GM13977 (cell line): ENCODE data around the gene CARMIL3.

ENCODE experiments used
- DNase-seq: peaks from one replicate; pipeline ENCODE4 v3.0.0; 2012; ENCODE audit warnings: low spot score
- in situ Hi-C: fragments of 300-500 bp; cut with MboI; formaldehyde crosslinking; loops from one replicate; pipeline ENCODE4 v1.12.0; 2022; ENCODE audit warnings: low sequenced_read_pairs, low pct_unique_long_range_greater_than_20kb, mixed read lengths, inconsistent platforms; ENCODE audit not compliant: unreplicated experiment
- TF ChIP-seq, protein P1 (sequence below): IDR thresholded peaks from 2 replicates; pipeline ENCODE4 v1.5.1; 2012; ENCODE audit warnings: mild to moderate bottlenecking, control low read depth; ENCODE audit not compliant: insufficient read depth; ENCODE audit errors: extremely low read depth, missing control alignments

Gene CARMIL3

GRCh38 chr14:24063263-24063836 lies 11.5 kb downstream of the CARMIL3 start:
- TF ChIP-seq, protein P1, sequence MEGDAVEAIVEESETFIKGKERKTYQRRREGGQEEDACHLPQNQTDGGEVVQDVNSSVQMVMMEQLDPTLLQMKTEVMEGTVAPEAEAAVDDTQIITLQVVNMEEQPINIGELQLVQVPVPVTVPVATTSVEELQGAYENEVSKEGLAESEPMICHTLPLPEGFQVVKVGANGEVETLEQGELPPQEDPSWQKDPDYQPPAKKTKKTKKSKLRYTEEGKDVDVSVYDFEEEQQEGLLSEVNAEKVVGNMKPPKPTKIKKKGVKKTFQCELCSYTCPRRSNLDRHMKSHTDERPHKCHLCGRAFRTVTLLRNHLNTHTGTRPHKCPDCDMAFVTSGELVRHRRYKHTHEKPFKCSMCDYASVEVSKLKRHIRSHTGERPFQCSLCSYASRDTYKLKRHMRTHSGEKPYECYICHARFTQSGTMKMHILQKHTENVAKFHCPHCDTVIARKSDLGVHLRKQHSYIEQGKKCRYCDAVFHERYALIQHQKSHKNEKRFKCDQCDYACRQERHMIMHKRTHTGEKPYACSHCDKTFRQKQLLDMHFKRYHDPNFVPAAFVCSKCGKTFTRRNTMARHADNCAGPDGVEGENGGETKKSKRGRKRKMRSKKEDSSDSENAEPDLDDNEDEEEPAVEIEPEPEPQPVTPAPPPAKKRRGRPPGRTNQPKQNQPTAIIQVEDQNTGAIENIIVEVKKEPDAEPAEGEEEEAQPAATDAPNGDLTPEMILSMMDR = no peak
- in situ Hi-C loops = no loop called here

DNA sequence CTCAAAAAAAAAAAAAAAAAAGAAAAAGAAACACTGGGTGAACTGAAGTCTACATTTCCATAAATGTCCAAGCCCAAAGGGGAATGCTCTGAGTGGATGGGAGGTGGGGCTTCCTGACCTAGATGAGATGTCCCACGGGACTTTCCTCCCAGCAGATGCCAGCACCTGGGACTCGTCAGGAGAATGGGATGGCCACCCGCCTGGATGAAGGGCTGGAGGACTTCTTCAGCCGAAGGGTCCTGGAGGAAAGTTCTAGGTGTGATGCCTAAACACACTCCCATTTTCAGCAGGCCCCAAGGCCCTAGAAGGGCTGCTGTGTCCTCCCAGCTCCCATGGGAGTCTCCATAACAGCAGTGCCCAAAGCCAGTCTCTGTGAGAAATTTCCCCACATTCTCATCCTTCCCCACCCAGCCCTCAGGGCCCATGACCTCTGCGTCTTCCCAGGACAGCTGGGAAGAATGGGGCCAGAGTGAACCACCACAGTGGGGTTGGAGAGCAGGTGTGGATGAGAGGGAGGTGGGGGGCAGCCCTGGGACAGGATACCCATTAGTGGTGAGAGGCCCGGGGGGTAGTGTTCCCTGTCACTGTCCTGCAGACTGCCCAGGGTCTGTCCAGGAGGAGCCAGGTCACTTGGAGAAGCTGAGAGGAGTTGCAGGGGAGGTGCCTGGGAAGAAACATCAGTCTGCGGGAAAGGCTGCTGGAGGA lies 12.4 kb downstream of the CARMIL3 start:
- in situ Hi-C loops = no loop called here
- TF ChIP-seq, protein P1 = no peak
- no peak for DNase-seq

More at GRCh38 chr14:24063263-24063836, 11.5 kb downstream of the CARMIL3 start:
- DNase-seq = no peak

DNA sequence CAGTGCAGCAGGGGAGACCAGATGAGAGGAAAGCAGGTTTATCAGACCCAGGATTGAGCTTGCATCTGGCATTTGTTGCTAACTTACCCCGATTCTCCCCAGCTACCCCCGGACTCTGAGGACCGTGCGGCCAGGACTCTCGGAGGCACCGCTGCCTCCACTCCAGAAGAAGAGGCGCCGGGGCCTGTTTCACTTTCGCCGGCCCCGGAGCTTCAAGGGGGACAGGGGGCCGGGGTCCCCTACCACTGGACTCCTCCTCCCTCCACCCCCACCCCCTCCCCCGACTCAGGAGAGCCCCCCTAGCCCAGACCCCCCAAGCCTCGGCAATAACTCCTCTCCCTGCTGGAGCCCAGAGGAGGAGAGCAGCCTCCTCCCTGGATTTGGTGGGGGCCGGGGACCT lies 13.0 kb downstream of the CARMIL3 start:
- DNase-seq = no peak
- in situ Hi-C loops = no loop called here
- TF ChIP-seq, protein P1 = no peak

DNA sequence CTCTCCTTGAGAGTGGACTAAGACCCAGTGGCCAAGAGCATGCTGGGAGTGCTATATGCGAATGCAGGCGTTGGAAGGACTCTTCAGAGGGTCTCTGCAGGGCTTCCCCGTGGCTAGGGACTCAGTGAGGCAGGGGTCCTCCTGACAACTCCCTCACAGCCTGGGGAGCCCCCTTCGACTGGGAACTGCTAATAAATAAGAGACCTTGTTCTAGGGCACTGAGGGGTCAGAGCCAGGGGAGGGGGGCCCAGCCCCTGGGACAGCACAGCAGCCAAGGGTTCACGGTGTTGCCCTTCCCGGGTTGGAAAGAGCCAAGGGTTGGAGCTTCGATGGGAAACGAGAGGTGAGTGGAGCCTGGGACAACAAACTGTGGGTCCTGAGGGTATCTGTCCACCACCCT lies 13.6 kb downstream of the CARMIL3 start:
- TF ChIP-seq, protein P1 = no peak
- in situ Hi-C loops = no loop called here
- no peak for DNase-seq

- TF ChIP-seq, protein P1 = no peak
- no peak for DNase-seq
- in situ Hi-C loops = no loop called here
These were observed 14.8 kb downstream of the CARMIL3 start for GRCh38 chr14:24066496-24067132.

GRCh38 chr14:24067133-24068082 lies 15.6 kb downstream of the CARMIL3 start:
- in situ Hi-C loops = no loop called here
- DNase-seq = no peak
- TF ChIP-seq, protein P1 = no peak
